HL-60 (cell line): Measurements from ENCODE around the gene LRMDA.

Experiments used
- CTCF ChIP-seq: IDR thresholded peaks from one replicate; pipeline ENCODE4 v1.5.1; 2011; ENCODE audit warnings: low read length, control low read depth, inconsistent platforms; ENCODE audit not compliant: insufficient read depth
- POLR2AphosphoS5 ChIP-seq: IDR thresholded peaks from 2 replicates; pipeline ENCODE4 v1.6.1; 2012; ENCODE audit warnings: low read depth
- SPI1 ChIP-seq: IDR thresholded peaks from 2 replicates; pipeline ENCODE4 v1.6.1; 2012; ENCODE audit warnings: low read depth, mild to moderate bottlenecking, borderline replicate concordance
- TF ChIP-seq, protein P1 (sequence below): IDR thresholded peaks from 2 replicates; pipeline ENCODE4 v1.6.1; 2012; ENCODE audit warnings: low read depth; ENCODE audit not compliant: insufficient replicate concordance

DNA sequence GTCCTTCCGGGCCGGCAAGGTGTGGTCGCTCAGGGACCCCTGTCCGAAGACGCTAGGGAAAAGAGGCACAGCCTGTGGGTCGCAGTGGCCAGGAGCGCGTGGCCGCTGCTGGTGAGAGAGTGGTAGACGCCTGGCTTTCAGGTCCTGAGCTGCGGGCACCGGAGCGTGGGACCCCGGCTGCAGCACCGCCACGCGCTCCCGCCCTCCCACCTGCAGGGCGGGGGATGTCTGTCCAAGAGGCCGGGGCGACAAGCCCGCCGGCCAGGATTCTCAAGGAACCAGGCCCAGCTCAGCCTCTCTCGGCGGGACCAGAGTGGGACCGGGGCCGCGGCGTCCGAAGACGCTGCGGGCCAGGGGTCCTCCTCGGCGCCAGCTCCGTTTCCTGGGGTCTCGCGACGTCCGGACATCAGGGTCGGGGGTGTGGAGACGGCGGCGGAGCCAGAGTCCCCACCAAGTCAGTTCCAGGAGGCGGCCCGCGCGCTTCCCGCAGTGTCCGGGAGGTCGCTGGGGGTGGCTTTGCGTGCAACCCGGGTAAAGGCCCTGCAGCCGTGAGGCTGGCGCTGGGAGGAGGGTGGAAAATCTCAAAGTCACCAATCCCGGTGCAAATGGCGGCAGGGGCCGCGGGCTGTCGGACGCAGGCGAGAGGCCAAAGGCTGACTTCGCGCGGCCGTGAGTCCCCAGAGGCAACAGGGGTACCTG, 35.3 kb upstream of the LRMDA start:
- TF ChIP-seq CTCF (no peak), SPI1 (no peak), POLR2AphosphoS5 (no peak)
- TF ChIP-seq, protein P1, sequence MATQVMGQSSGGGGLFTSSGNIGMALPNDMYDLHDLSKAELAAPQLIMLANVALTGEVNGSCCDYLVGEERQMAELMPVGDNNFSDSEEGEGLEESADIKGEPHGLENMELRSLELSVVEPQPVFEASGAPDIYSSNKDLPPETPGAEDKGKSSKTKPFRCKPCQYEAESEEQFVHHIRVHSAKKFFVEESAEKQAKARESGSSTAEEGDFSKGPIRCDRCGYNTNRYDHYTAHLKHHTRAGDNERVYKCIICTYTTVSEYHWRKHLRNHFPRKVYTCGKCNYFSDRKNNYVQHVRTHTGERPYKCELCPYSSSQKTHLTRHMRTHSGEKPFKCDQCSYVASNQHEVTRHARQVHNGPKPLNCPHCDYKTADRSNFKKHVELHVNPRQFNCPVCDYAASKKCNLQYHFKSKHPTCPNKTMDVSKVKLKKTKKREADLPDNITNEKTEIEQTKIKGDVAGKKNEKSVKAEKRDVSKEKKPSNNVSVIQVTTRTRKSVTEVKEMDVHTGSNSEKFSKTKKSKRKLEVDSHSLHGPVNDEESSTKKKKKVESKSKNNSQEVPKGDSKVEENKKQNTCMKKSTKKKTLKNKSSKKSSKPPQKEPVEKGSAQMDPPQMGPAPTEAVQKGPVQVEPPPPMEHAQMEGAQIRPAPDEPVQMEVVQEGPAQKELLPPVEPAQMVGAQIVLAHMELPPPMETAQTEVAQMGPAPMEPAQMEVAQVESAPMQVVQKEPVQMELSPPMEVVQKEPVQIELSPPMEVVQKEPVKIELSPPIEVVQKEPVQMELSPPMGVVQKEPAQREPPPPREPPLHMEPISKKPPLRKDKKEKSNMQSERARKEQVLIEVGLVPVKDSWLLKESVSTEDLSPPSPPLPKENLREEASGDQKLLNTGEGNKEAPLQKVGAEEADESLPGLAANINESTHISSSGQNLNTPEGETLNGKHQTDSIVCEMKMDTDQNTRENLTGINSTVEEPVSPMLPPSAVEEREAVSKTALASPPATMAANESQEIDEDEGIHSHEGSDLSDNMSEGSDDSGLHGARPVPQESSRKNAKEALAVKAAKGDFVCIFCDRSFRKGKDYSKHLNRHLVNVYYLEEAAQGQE, result no peak
